HepG2 (cell line): ENCODE measurements around the gene CSRP3. TPM values are rescaled to one million over a fixed set of nuclear protein-coding genes. Genes with fewer than 3 reads are reported as not detected.

ENCODE experiments used
- ATAC-seq: fragments of 200-7000 bp; cut with Tn5 transposase; 3 replicates; pipeline ENCODE4 v1.9.1; 2020; ENCODE audit warnings: mild to moderate bottlenecking, moderate library complexity
- BruUV-seq: library from RNA; stranded (reverse); fragments of 400-500 nt; replicated peaks from 2 replicates; lab custom pipeline; 2021; lab: Mats Ljungman, UMichigan
- CTCF ChIA-PET: fragments of 300-600 bp; formaldehyde crosslinking; extraction: SDS; loops from one replicate; lab custom pipeline; 2021; ENCODE audit warnings: low total read pairs, inconsistent platforms, low intra/inter-chr PET ratio; lab: Yijun Ruan, JAX
- POLR2A ChIA-PET: fragments of 350-600 bp; sonication (Branson Sonifier 250); formaldehyde crosslinking; loops from one replicate; lab custom pipeline; 2020; ENCODE audit warnings: antibody characterized with exemption, inconsistent platforms; lab: Yijun Ruan, JAX
- DNase-seq: peaks from one replicate; pipeline ENCODE4 v3.0.0-alpha.2; 2015; ENCODE audit warnings: low spot score
- FAIRE-seq: peaks from 3 replicates; lab custom pipeline; 2011; peaks lifted over from hg19 to GRCh38; lab: Jason Lieb, UNC
- H2AFZ ChIP-seq: one replicate; pipeline ENCODE4 v1.6.1; 2011; ENCODE audit warnings: low read length, inconsistent platforms
- H3K27ac ChIP-seq: fragments of 300-600 bp; 3 replicates; pipeline ENCODE4 v1.8.0; 2011; ENCODE audit warnings: mixed run types, mild to moderate bottlenecking, mixed read lengths, low read length, inconsistent platforms; ENCODE audit not compliant: insufficient read depth; ENCODE audit errors: extremely low read length
- H3K27me3 ChIP-seq, 2 experiments: fragments of 200-600 bp in 1 of 2; 2 replicates in 1 of 2; 3 replicates in 1 of 2; pipeline versions ENCODE4 v1.6.0 to v1.8.0; 2011; ENCODE audit warnings: low read length in 2 of 2, mild to moderate bottlenecking in 2 of 2, moderate library complexity in 2 of 2, inconsistent platforms in 1 of 2; ENCODE audit not compliant: insufficient read depth in 2 of 2, control insufficient read depth in 1 of 2
- H3K36me3 ChIP-seq, 2 experiments: fragments of 200-600 bp in 1 of 2; replicated peaks in 1 of 2; 2 replicates in 1 of 2; 3 replicates in 1 of 2; pipeline versions ENCODE4 v1.5.1 to v1.8.0; 2011; ENCODE audit warnings: low read length in 2 of 2, inconsistent platforms in 1 of 2; ENCODE audit not compliant: insufficient read depth in 2 of 2, control insufficient read depth in 1 of 2
- H3K4me1 ChIP-seq: 2 replicates; pipeline ENCODE4 v1.5.1; 2012; ENCODE audit warnings: low read length, inconsistent platforms; ENCODE audit not compliant: insufficient read depth
- H3K4me2 ChIP-seq: 2 replicates; pipeline ENCODE4 v1.6.0; 2011; ENCODE audit warnings: low read depth, low read length, inconsistent platforms
- H3K4me3 ChIP-seq, 3 experiments: fragments of 200-600 bp in 1 of 3; sonication (generic), shearing (Covaris generic) in 1 of 3; replicated peaks in 1 of 3; 2 replicates each; pipeline ENCODE4 v1.5.1; 2011 to 2016; ENCODE audit warnings: low read length in 3 of 3, inconsistent platforms in 2 of 3, low read depth in 2 of 3, mild to moderate bottlenecking in 2 of 3, control low read depth in 1 of 3, mixed read lengths in 1 of 3; ENCODE audit not compliant: insufficient read depth in 1 of 3
- H3K79me2 ChIP-seq: one replicate; pipeline ENCODE4 v1.6.1; 2011; ENCODE audit warnings: low read length, inconsistent platforms; ENCODE audit not compliant: insufficient read depth
- H3K9ac ChIP-seq: 2 replicates; pipeline ENCODE4 v1.6.0; 2011; ENCODE audit warnings: mild to moderate bottlenecking, low read depth, low read length, inconsistent platforms; ENCODE audit not compliant: insufficient read depth
- H3K9me3 ChIP-seq: 2 replicates; pipeline ENCODE4 v1.5.1; 2012; ENCODE audit warnings: mild to moderate bottlenecking, low read length
- H4K20me1 ChIP-seq: 2 replicates; pipeline ENCODE4 v1.6.0; 2011; ENCODE audit warnings: inconsistent platforms, mild to moderate bottlenecking, low read length, moderate library complexity; ENCODE audit not compliant: insufficient read depth
- ATM ChIP-seq: fragments of 450-650 bp; IDR thresholded peaks from 2 replicates; pipeline ENCODE4 v1.7.1; 2017; ENCODE audit warnings: mild to moderate bottlenecking, borderline replicate concordance
- ETV5 ChIP-seq: IDR thresholded peaks from 2 replicates; pipeline ENCODE4 v1.6.1; 2018; ENCODE audit warnings: missing biosample characterization, missing genetic modification reagents, inconsistent platforms, borderline replicate concordance
- HNRNPLL ChIP-seq: fragments of 200-400 bp; formaldehyde crosslinking; IDR thresholded peaks from 2 replicates; pipeline ENCODE4 v1.6.1; 2017; ENCODE audit warnings: mild to moderate bottlenecking, low read depth, low read length; ENCODE audit not compliant: poor library complexity, severe bottlenecking
- MLLT10 ChIP-seq: sonication (generic); formaldehyde crosslinking; IDR thresholded peaks from 2 replicates; pipeline ENCODE4 v1.4.0; 2020; ENCODE audit warnings: missing genetic modification reagents
- PHB2 ChIP-seq: fragments of 450-650 bp; IDR thresholded peaks from 2 replicates; pipeline ENCODE4 v1.6.1; 2018; ENCODE audit not compliant: partially characterized antibody
- REST ChIP-seq, 2 experiments: IDR thresholded peaks; 2 replicates each; pipeline ENCODE4 v1.6.1; 2011 to 2012; ENCODE audit warnings: low read length in 2 of 2, borderline replicate concordance in 1 of 2, low read depth in 1 of 2, mild to moderate bottlenecking in 1 of 2, moderate library complexity in 1 of 2
- ZNF18 ChIP-seq: sonication (generic); formaldehyde crosslinking; IDR thresholded peaks from 2 replicates; pipeline ENCODE4 v1.8.0; 2022; ENCODE audit warnings: mild to moderate bottlenecking, missing genetic modification reagents; ENCODE audit not compliant: insufficient replicate concordance
- WGBS: methylation state at CpG from one replicate; pipeline ENCODE4 v1.1.6; 2017; ENCODE audit warnings: low lambda C conversion rate; 5-methylcytosine and 5-hydroxymethylcytosine counted together
- in situ Hi-C: cut with HindIII; loops from 2 replicates; pipeline ENCODE4 v1.10.0; 2017; ENCODE audit warnings: low pct_unique_long_range_greater_than_20kb; ENCODE audit not compliant: extremely low pct_ligation_motif_present
- intact Hi-C: fragments of 100-400 bp; cut with micrococcal nuclease; formaldehyde crosslinking; loops from one replicate; pipeline ENCODE4 v1.10.0; 2022; ENCODE audit not compliant: unreplicated experiment
- polyA plus RNA-seq, 8 experiments: library from polyadenylated mRNA; depleted of rRNA in 3 of 8; stranded (reverse) in 7 of 8; unstranded in 1 of 8; fragments of >200 nt; fragmentation: Illumina TruSeq in 4 of 8; extraction: Trizol in 4 of 8; gene quantifications; 2 replicates each; pipeline versions ENCODE4 v1.2.1 to v1.2.3, GENCODE V29; 2011 to 2016; ENCODE audit warnings: low read depth in 4 of 8, missing spikeins in 1 of 8, mixed read lengths in 1 of 8; ENCODE audit not compliant: insufficient read depth in 1 of 8
- total RNA-seq, 5 experiments: library from RNA; depleted of rRNA; stranded (reverse); fragments of >200 nt; fragmentation: Illumina TruSeq; extraction: Trizol; gene quantifications; 2 replicates each; pipeline ENCODE4 v1.2.3, GENCODE V29; 2016; ENCODE audit warnings: low read depth in 1 of 5

Gene CSRP3
- total and polyA plus RNA-seq, 2 of the 13 experiments (the other 11 are each of a cell fraction or from before 2014, with no cell fraction given): not detected

GRCh38 chr11:19187114-19187832 lies 14.5 kb downstream of the CSRP3 start (continued):
- TF ChIP-seq REST (IDR thresholded peaks at IDR 0.05; ENCODE audit: borderline replicate concordance in 1 of 2, low read depth in 1 of 2, low read length in 2 of 2) (no peak), PHB2 (no peak), ZNF18 (CRISPR knock-in tag) (no peak)

- Histone ChIP-seq H3K4me3 (no peak overlapping the region), H3K36me3 (no peaks in the 10 kb centered on the region), H3K4me1 (0 out of 2 replicates have a peak, but pooled peaks cover 10% of the 10 kb centered on the region), H3K9ac (no peak overlapping the region), H3K9me3 (no peaks in the 10 kb centered on the region), H3K79me2 (no peaks in the 10 kb centered on the region), H3K4me2 (no peak overlapping the region), H3K27me3 (peaks cover 0 to 2% of the 10 kb centered on the region in 2 experiments; a peak in 1 of 5 replicates), H4K20me1 (no peaks in the 10 kb centered on the region), H2AFZ (no peak overlapping the region), H3K27ac (no peak overlapping the region)
- no peak for FAIRE-seq
- no peak for DNase-seq
- TF ChIP-seq HNRNPLL: no peak
- TF ChIP-seq ATM: no peak
- no peak for TF ChIP-seq ETV5 (CRISPR knock-in tag)
- no peak for TF ChIP-seq MLLT10 (CRISPR knock-in tag)
- intact Hi-C loops (no loop called here), in situ Hi-C loops (no loop called here)
- ATAC-seq: no peak
- ChIA-PET CTCF (no interaction called here), POLR2A (no interaction called here)
- 17% methylated on average over 6 of the region's 6 CpGs for WGBS
- BruUV-seq: no TSS peak
Observed at GRCh38 chr11:19185516-19186052, 16.2 kb downstream of the CSRP3 start.
